Measurements from ENCODE around the gene EMSY.

GRCh38 chr11:76568621-76569020 lies 123.8 kb downstream of the EMSY start:
- TF ChIP-seq POLR2A (IDR thresholded peaks at IDR 0.05) (no peak), CTCF (IDR thresholded peaks at IDR 0.05) (no peak)
